Stimulated activated CD8-positive, alpha-beta memory T cell treated with anti-CD3 and anti-CD28 coated beads, Interleukin-2, amount 100 ng/mL, for 48 hours (primary cell): ENCODE measurements around the gene SEPTIN12.
A peak's percentile ranks its signal among the peaks of the same experiment; 100 is the strongest.
"Not testable (repeated sequence)": the region's sequence is repeated elsewhere in the genome, so short reads cannot be mapped to it uniquely, and the experiment has no call there.

Experiments used
- DNase-seq, 2 donors: peaks; one replicate each; pipeline ENCODE4 v3.0.0-alpha.2; 2020; ENCODE audit warnings: low read depth in 2 of 2

SEPTIN12 gene

GRCh38 chr16:4784444-4784987 is 3.6 kb downstream of the SEPTIN12 start:
- DNase-seq, result not testable (repeated sequence)

DNA sequence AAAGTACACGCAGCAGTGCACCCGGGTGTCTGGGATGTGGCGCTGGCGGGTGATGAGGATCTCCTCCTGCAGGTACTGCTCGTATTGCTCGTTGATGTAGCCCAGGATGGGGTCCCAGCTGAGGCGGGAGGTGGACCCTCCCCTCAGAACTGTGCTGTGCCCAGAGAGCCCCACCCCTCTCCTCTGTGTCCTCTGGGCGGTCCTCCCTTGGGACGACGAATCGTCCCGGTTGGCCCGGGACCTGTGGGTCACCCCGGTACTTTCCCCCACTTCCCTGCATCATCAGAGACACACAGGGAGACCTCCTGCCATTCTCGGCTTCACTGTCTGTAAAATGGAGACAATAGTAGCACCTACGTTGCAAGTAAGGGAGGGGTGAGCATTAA is 4.2 kb downstream of the SEPTIN12 start:
- DNase-seq, result no peak

DNA sequence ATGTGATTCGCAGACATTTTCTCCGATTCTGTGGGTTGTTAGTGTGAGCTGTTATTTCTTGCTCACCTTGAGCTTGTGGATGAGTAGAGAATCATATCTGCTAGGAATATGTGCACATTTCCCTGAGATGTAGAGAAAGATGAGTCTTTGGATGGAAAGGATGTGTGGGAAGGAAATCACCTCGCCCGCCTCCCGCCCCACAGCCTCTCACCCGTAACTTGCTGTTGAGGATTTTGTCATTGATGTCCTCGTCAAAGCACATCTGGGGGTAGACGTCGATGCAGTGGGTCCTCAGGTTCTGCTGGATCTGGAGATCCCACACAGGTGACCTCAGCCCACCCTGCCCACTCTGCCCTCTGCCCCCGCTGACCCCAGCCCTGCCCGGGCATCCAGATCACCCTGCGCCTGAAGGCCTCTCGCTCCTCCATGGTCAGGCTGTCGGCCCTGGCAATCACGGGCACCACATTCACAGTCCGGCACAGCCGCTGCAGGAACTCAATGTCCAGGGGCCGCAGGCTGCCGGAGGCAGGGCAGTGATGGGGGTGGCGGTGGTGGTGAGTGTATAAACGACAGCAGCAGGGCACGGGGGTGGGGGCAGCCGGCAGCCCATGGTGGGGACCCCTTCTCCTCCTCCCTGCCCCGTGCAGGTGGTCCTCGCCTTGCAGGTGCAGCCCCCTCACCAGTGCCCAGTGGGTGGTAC is 4.7 kb downstream of the SEPTIN12 start:
- DNase-seq, result no peak

- no peak for DNase-seq
These were observed 7.9 kb downstream of the SEPTIN12 start for GRCh38 chr16:4780235-4780634.

DNA sequence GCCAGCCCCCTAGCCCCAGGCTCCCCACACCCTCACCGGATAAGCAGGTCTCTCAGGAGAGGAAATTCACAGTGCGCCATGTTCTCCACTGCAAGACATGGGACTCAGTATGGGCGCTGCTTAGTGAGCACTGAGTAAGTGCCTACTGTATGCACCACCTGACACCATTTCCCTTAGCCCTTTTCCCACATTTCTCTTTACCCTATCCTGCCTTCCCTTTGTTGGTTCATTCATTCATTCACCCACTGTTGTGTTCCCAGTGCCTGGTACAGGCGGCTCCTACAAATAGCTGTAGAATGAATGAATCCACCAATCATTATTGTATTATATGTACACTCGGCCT is 10.1 kb downstream of the SEPTIN12 start:
- no peak for DNase-seq

- DNase-seq, result no peak
These were observed 10.7 kb downstream of the SEPTIN12 start for GRCh38 chr16:4777339-4778049.

DNA sequence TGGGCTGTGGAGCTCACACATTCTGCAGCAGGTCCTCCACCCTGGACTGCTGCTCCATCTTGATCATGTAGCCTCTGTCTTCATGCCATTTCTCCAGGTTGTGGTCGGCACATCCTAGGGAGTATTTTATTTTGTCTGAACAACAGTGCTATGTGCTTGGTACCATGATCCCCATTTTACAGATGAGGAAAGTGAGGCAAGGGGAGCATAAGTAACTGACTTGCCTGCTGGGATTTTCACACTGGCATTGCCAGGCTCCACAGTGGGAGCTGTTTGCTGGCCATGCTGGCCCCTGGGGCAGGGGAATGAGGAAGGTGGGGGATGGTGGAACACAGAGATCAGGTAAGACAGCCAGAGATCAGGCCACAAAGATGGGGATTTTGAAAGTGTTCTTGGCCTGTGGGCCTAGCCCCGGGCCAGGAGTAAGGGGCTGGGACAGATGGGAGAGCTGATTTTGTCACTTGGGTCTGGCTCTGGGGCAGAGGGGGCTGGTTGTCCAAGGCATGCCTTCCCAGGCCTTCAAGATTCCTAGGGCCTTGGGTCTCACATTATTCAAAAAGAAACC is 11.9 kb downstream of the SEPTIN12 start:
- DNase-seq, result no peak

DNA sequence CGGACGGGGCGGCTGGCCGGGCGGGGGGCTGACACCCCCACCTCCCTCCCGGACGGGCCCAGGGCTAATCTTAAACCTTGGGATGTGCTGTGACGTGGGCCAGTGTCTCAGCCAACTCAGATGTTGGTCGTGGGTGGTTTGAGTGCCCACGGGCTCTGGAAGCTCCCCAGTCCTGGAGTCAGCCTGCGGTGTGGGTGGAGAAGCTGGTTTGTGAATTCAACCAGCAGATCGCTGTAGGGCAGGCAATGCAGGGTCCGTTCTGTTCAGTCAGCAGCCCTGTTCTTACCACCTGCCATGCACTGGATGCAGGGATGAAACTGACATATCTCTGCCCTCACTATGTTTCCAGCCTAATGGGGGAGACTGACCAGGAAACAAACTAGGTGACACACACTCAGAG is 13.1 kb downstream of the SEPTIN12 start:
- DNase-seq, result no peak

GRCh38 chr16:4772351-4772750 is 15.8 kb downstream of the SEPTIN12 start:
- DNase-seq, result no peak

DNA sequence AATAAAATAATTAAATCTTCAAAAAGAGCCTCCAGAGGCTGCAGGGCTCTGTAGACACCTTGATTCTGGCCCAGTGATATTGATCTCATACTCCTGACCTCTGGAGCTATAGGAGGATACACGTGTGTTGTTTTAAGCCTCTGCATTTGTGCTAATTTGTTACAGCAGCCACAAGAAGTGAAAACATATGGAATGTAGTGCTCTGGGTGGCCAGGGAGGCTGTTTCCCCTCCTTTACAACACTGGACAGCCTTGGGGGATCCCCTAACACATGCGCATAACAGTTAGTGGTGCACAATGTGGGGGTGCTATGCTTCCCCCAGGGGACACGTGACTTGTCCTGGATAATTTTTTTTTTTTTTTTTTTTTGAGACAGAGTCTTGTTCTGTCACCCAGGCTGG is 16.5 kb downstream of the SEPTIN12 start:
- no peak for DNase-seq

DNA sequence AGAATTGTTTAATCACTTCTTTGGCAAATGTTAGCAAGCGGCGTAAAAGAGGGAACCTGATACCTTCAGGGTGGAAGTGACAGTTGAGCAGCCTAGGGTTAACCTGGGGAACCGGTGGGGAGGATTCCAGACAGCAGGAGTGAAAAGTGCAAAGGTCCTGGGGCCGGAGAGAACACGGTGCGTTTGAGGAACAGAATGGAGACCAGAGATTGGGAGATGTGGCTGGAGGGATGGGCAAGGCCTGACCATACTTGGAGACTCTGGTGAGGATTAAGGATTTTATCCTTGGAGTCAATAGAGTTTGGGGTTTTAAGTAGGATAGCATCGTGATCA is 18.9 kb downstream of the SEPTIN12 start:
- no peak for DNase-seq

DNA sequence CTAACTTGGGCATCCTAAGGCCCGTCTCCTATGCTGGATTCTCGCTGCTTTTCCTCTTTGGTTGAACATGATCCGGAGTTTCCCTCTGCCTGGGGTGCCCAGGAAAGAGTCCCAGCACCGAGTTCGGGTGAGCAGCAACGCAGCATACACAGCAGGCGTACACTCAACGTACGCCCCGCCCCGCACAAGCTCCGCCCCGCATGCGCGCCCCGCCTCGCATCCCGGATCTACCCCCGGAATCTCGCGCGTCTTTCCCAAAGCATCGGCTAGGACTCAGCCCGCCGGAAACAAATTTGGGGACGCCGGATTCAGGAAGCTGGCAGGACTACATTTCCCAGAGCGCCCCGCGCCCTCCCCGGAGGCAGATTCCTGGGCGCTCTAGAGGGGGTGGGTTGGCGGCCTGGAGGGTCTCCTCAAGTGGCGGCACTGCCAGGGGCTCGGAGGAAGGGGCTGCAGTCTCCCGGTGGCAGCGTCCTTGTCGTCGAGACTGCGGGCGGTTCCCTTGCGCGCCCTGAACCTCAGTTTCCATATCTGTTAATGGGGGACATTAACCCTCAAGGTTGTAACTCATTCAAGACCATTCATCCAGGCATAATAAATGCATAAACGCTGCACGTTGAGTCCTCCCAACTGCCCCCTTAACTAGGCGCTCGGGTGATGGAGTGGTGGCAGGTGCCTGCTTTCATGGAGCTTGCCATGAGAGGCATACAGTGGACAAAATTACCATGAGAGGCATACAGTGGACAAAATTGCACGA is 19.4 kb downstream of the SEPTIN12 start:
- DNase-seq, result peak; percentile 82 to 93

DNA sequence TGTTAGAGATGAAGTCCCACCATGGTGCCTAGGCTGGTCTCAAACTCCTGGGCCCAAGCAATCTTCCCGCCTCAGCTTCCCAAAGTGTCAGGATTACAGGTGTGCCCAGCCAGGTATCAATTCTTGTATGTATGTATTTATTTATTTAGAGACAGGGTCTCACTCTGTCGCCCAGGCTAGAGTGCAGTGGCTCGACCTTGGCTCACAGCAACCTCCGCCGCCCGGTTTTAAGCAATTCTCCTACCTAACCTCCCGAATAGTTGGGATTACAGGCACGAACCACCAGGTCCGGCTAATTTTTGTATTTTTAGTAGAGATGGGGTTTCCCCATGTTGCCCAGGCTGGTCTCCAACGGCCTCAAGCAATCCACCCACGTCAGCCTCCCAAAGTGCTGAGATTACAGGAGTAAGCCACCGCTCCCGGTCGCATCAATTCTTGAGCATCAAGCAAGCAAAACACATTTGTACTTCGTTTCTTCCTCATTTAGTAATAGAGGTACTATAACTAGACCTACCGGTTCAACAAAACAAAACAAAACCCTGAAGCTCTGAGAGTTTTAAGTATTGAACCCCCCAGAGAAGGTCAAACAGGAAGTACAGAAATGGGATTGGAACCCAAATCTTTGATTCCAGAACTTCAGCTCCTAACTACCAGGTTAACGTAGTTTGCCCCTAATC is 20.1 kb downstream of the SEPTIN12 start:
- DNase-seq, result no peak

GRCh38 chr16:4766875-4767628 is 21.1 kb downstream of the SEPTIN12 start, which contains the start of gene ZNF500:
TSS of gene ZNF500 (minus strand) at chr16:4767162. CDS start at chr16:4765978, 1,184 bp downstream.
- peak; percentile 95 to 98 for DNase-seq

GRCh38 chr16:4765511-4766474 is 22.4 kb downstream of the SEPTIN12 start:
- no peak for DNase-seq

- DNase-seq, result no peak
These were observed 24.4 kb downstream of the SEPTIN12 start for GRCh38 chr16:4763791-4764190.

- DNase-seq, result no peak
These were observed 25.9 kb downstream of the SEPTIN12 start for GRCh38 chr16:4762205-4762604.

- DNase-seq, result no peak
These were observed 27.8 kb downstream of the SEPTIN12 start for GRCh38 chr16:4760221-4760910.

DNA sequence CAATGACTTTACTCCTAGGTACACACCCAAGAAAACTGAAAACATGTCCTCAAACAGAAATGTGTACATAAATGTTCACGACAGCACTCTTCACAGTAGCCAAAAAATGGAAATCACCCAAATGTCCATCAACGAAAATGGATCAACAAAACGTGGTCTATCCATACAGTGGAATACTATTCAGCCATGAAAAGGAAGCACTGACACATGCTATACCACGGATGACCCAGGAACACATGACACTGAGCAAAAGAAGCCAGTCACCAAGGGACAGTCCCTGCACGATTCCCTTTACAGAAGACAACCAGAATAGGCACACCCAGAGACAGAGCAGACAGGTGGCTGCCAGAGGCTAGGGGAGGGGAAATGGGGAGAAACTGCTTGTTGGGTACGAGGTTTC is 32.5 kb downstream of the SEPTIN12 start:
- no peak for DNase-seq
